Vagina (tissue), 2 donors: Measurements from ENCODE around the gene RFX8.

Experiments
- POLR2A ChIP-seq, 2 donors: fragments of 450-650 bp; IDR thresholded peaks; one replicate each; pipeline ENCODE4 v1.6.1; 2017; ENCODE audit warnings: antibody characterized with exemption in 2 of 2, mild to moderate bottlenecking in 2 of 2, moderate library complexity in 2 of 2
- POLR2AphosphoS5 ChIP-seq, 2 donors: sonication (generic); formaldehyde crosslinking; IDR thresholded peaks; one replicate each; pipeline ENCODE4 v1.9.0; 2017; ENCODE audit warnings: antibody characterized with exemption in 2 of 2, mild to moderate bottlenecking in 2 of 2, low read depth in 1 of 2; ENCODE audit not compliant: insufficient read depth in 1 of 2
- TF ChIP-seq, protein P1 (sequence below), 3 experiments: fragments of 450-650 bp in 2 of 3; fragments of 200-600 bp in 1 of 3; sonication (generic) in 1 of 3; IDR thresholded peaks; one replicate each; pipeline ENCODE4 v1.5.1; 2017 to 2019; ENCODE audit warnings: antibody characterized with exemption in 3 of 3, mild to moderate bottlenecking in 2 of 3, moderate library complexity in 2 of 3

DNA sequence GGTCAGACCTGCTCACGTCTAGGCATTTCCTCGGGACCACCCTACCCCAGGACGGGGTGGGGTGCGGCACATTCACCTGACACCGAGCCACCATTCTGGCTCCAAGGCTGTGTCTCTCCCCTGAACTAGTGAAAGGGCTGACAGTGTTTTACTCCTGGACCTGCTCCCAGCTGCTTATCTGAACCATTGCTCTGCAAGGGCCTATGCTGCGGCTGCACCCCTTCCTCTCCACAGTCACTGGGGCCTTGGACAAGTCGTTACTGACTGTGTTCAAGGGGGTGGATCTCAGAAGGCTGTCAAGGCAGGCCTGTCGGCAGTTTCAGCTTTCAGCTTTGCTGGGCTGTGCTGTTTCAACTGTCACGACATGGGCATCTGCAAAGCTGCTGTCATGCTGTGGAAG is 99.3 kb downstream of the RFX8 start:
- TF ChIP-seq, protein P1, sequence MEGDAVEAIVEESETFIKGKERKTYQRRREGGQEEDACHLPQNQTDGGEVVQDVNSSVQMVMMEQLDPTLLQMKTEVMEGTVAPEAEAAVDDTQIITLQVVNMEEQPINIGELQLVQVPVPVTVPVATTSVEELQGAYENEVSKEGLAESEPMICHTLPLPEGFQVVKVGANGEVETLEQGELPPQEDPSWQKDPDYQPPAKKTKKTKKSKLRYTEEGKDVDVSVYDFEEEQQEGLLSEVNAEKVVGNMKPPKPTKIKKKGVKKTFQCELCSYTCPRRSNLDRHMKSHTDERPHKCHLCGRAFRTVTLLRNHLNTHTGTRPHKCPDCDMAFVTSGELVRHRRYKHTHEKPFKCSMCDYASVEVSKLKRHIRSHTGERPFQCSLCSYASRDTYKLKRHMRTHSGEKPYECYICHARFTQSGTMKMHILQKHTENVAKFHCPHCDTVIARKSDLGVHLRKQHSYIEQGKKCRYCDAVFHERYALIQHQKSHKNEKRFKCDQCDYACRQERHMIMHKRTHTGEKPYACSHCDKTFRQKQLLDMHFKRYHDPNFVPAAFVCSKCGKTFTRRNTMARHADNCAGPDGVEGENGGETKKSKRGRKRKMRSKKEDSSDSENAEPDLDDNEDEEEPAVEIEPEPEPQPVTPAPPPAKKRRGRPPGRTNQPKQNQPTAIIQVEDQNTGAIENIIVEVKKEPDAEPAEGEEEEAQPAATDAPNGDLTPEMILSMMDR (IDR thresholded peaks at IDR 0.05) = no peak
- no peak for TF ChIP-seq POLR2A (IDR thresholded peaks at IDR 0.05)
- no peak for TF ChIP-seq POLR2AphosphoS5 (IDR thresholded peaks at IDR 0.05; ENCODE audit: insufficient read depth in 1 of 2, low read depth in 1 of 2)
